NCI-H1436 treated with DMSO at 0.1 percent for 48 hours (cell line): Measurements from ENCODE around the gene SHH.

Experiments used
- DNase-seq: peaks from one replicate; lab custom pipeline; 2025; lab: John Stamatoyannopoulos, UW

Gene SHH

GRCh38 chr7:155806096-155806871, 6.0 kb downstream of the SHH start:
- DNase-seq = no peak

GRCh38 chr7:155805826-155806095, 6.5 kb downstream of the SHH start:
- no peak for DNase-seq

- DNase-seq = no peak
Measured at GRCh38 chr7:155804897-155805825, 7.1 kb downstream of the SHH start.

GRCh38 chr7:155804431-155804831, 7.8 kb downstream of the SHH start:
- DNase-seq = no peak

GRCh38 chr7:155803418-155804376, 8.6 kb downstream of the SHH start:
- no peak for DNase-seq

- no peak for DNase-seq
Measured at GRCh38 chr7:155802906-155803417, 9.3 kb downstream of the SHH start.

GRCh38 chr7:155802291-155802690, 10.0 kb downstream of the SHH start:
- DNase-seq = no peak

- DNase-seq = no peak
Measured at GRCh38 chr7:155800741-155801267, 11.5 kb downstream of the SHH start.

- DNase-seq = no peak
Measured at GRCh38 chr7:155800301-155800700, 12.0 kb downstream of the SHH start.

GRCh38 chr7:155799514-155799913, 12.7 kb downstream of the SHH start:
- DNase-seq = no peak

GRCh38 chr7:155798673-155799439, 13.4 kb downstream of the SHH start:
- no peak for DNase-seq

GRCh38 chr7:155797262-155798250, 14.7 kb downstream of the SHH start:
- no peak for DNase-seq

GRCh38 chr7:155796381-155797261, 15.6 kb downstream of the SHH start:
- no peak for DNase-seq

GRCh38 chr7:155795951-155796350, 16.3 kb downstream of the SHH start:
- no peak for DNase-seq

- no peak for DNase-seq
Measured at GRCh38 chr7:155795401-155795800, 16.9 kb downstream of the SHH start.

GRCh38 chr7:155794196-155794595, 18.1 kb downstream of the SHH start:
- DNase-seq = no peak

- no peak for DNase-seq
Measured at GRCh38 chr7:155793720-155794119, 18.5 kb downstream of the SHH start.

GRCh38 chr7:155792999-155793560, 19.2 kb downstream of the SHH start:
- DNase-seq = no peak
